WTC11 (cell line): ENCODE measurements around the gene TSPAN18.

Experiments used
- ATF2 ChIP-seq: sonication (generic); formaldehyde crosslinking; IDR thresholded peaks from 2 replicates; pipeline ENCODE4 v1.8.1; 2022; ENCODE audit warnings: low read depth, missing genetic modification reagents, borderline replicate concordance
- CTCF ChIP-seq: fragments of 200-600 bp; IDR thresholded peaks from 2 replicates; pipeline ENCODE4 v1.8.0; 2022; ENCODE audit warnings: antibody characterized with exemption
- NFYB ChIP-seq: sonication (generic); formaldehyde crosslinking; conservative IDR thresholded peaks from 2 replicates; pipeline ENCODE4 v1.8.0; 2022; ENCODE audit warnings: low read depth, missing genetic modification reagents
- STAT6 ChIP-seq: sonication (generic); formaldehyde crosslinking; conservative IDR thresholded peaks from 2 replicates; pipeline ENCODE4 v1.8.1; 2023; ENCODE audit warnings: mild to moderate bottlenecking, low read depth, missing genetic modification reagents, moderate library complexity
- TEAD4 ChIP-seq: sonication (generic); formaldehyde crosslinking; IDR thresholded peaks from 2 replicates; pipeline ENCODE4 v1.8.0; 2022; ENCODE audit warnings: mild to moderate bottlenecking, missing genetic modification reagents
- USF1 ChIP-seq: sonication (generic); formaldehyde crosslinking; IDR thresholded peaks from 2 replicates; pipeline ENCODE4 v1.8.0; 2022; ENCODE audit warnings: mild to moderate bottlenecking, missing genetic modification reagents

GRCh38 chr11:44747316-44747715, 20.6 kb downstream of the TSPAN18 start:
- TF ChIP-seq TEAD4 (CRISPR knock-in tag) = no peak
- TF ChIP-seq STAT6 = no peak
- TF ChIP-seq CTCF = no peak
- no peak for TF ChIP-seq ATF2 (CRISPR knock-in tag)
- no peak for TF ChIP-seq USF1 (CRISPR knock-in tag)
- TF ChIP-seq NFYB (CRISPR knock-in tag) = no peak
